ENCODE results near the gene PTGES2. TPM values are rescaled to one million over a fixed set of nuclear protein-coding genes. Genes with fewer than 3 reads are reported as not detected.

Gene PTGES2
- total and polyA plus RNA-seq, 11 donors, result 116 to 179 (median 139) TPM

GRCh38 chr9:128153060-128153946, 25.8 kb upstream of the PTGES2 start:
- no peaks in the 10 kb centered on the region for H3K36me3 ChIP-seq
- no peaks in the 10 kb centered on the region for H3K27me3 ChIP-seq
- H3K27ac ChIP-seq, result no peak overlapping the region
- H3K9me3 ChIP-seq, result no peaks in the 10 kb centered on the region
- DNase-seq (peak in 1 of 5 donors; percentile 57), ATAC-seq (no peak)
- no peak for TF ChIP-seq CTCF (IDR thresholded peaks at IDR 0.05)
- TF ChIP-seq POLR2A (IDR thresholded peaks at IDR 0.05), result no peak
- intact Hi-C loops (cut with DNase I), result no loop called here
- 87 to 92% (median 91%) methylated on average over 12 to 26 of the region's 26 CpGs for WGBS, 4 donors
- H3K4me1 ChIP-seq, result peaks cover 0 to 23% (median 6%) of the 10 kb centered on the region in 12 donors
- no peak overlapping the region for H3K4me3 ChIP-seq

- WGBS, 4 donors, result 92 to 96% (median 94%) methylated on average over 12 to 13 of the region's 13 CpGs
- H3K36me3 ChIP-seq, result no peaks in the 10 kb centered on the region
- peaks cover 0 to 23% (median 6%) of the 10 kb centered on the region in 12 donors for H3K4me1 ChIP-seq
- H3K9me3 ChIP-seq, result no peaks in the 10 kb centered on the region
- intact Hi-C loops (cut with DNase I), result no loop called here
- no peak overlapping the region for H3K27ac ChIP-seq
- no peak for TF ChIP-seq POLR2A (IDR thresholded peaks at IDR 0.05)
- TF ChIP-seq CTCF (IDR thresholded peaks at IDR 0.05), result no peak
- H3K4me3 ChIP-seq, result no peak overlapping the region
- DNase-seq (peak in 2 of 5 donors; percentile 22 to 54), ATAC-seq (no peak)
- H3K27me3 ChIP-seq, result no peaks in the 10 kb centered on the region
These were observed 24.9 kb upstream of the PTGES2 start for GRCh38 chr9:128152133-128153059.

- Histone ChIP-seq H3K27me3 (no peaks in the 10 kb centered on the region), H3K27ac (no peak overlapping the region), H3K4me3 (no peak overlapping the region), H3K9me3 (no peaks in the 10 kb centered on the region), H3K36me3 (no peaks in the 10 kb centered on the region), H3K4me1 (peaks cover 0 to 23% (median 6%) of the 10 kb centered on the region in 12 donors)
- peak in 2 of 5 donors; percentile 14 to 53 for DNase-seq
- intact Hi-C loops (cut with DNase I), result no loop called here
- 86 to 94% (median 93%) methylated on average over 14 to 18 of the region's 18 CpGs for WGBS, 4 donors
- TF ChIP-seq POLR2A (IDR thresholded peaks at IDR 0.05), result no peak
- TF ChIP-seq CTCF (IDR thresholded peaks at IDR 0.05), result no peak
- no peak for ATAC-seq
These were observed 24.0 kb upstream of the PTGES2 start for GRCh38 chr9:128151309-128152132.
